Ramos (cell line): ENCODE results near the gene UQCRC1.

ENCODE experiments used
- in situ Hi-C: fragments of 300-500 bp; cut with MboI; formaldehyde crosslinking; loops from one replicate; pipeline ENCODE4 v1.14.3; 2022; ENCODE audit warnings: low sequenced_read_pairs; ENCODE audit not compliant: unreplicated experiment

UQCRC1 gene

GRCh38 chr3:48600711-48601621 lies 8.5 kb downstream of the UQCRC1 start:
- in situ Hi-C loops, result no loop called here

GRCh38 chr3:48599509-48600285 lies 9.7 kb downstream of the UQCRC1 start:
- in situ Hi-C loops, result no loop called here

GRCh38 chr3:48599077-48599501 lies 10.4 kb downstream of the UQCRC1 start:
- in situ Hi-C loops, result no loop called here

GRCh38 chr3:48598323-48599076 lies 10.9 kb downstream of the UQCRC1 start:
- in situ Hi-C loops, result no loop called here

- in situ Hi-C loops, result no loop called here
Observed at GRCh38 chr3:48597408-48597800, 12.0 kb downstream of the UQCRC1 start.

- in situ Hi-C loops, result no loop called here
Observed at GRCh38 chr3:48596676-48597407, 12.6 kb downstream of the UQCRC1 start.

GRCh38 chr3:48596157-48596556 lies 13.3 kb downstream of the UQCRC1 start:
- in situ Hi-C loops, result no loop called here

GRCh38 chr3:48595526-48596121 lies 13.8 kb downstream of the UQCRC1 start:
- in situ Hi-C loops, result no loop called here

GRCh38 chr3:48595075-48595525 lies 14.3 kb downstream of the UQCRC1 start, which contains the start of gene COL7A1:
Gene COL7A1 (minus strand): TSS chr3:48595329. CDS start chr3:48595159, 170 bp downstream.
- in situ Hi-C loops, result no loop called here

- in situ Hi-C loops, result no loop called here
Observed at GRCh38 chr3:48594417-48595049, 14.9 kb downstream of the UQCRC1 start.

- in situ Hi-C loops, result no loop called here
Observed at GRCh38 chr3:48593337-48593736, 16.1 kb downstream of the UQCRC1 start.

- in situ Hi-C loops, result no loop called here
Observed at GRCh38 chr3:48592519-48593087, 16.8 kb downstream of the UQCRC1 start.

- in situ Hi-C loops, result no loop called here
Observed at GRCh38 chr3:48591886-48592518, 17.4 kb downstream of the UQCRC1 start.

- in situ Hi-C loops, result no loop called here
Observed at GRCh38 chr3:48591436-48591835, 18.0 kb downstream of the UQCRC1 start.

GRCh38 chr3:48588230-48588629 lies 21.2 kb downstream of the UQCRC1 start:
- in situ Hi-C loops, result no loop called here

- in situ Hi-C loops, result no loop called here
Observed at GRCh38 chr3:48587686-48588085, 21.8 kb downstream of the UQCRC1 start.

- in situ Hi-C loops, result no loop called here
Observed at GRCh38 chr3:48585411-48585810, 24.0 kb downstream of the UQCRC1 start.

GRCh38 chr3:48584836-48585235 lies 24.6 kb downstream of the UQCRC1 start:
- in situ Hi-C loops, result no loop called here
